HG03097 (cell line): ENCODE data around the gene ELF2.
A peak's percentile ranks its signal among the peaks of the same experiment; 100 is the strongest.
"Not testable (repeated sequence)": the region's sequence is repeated elsewhere in the genome, so short reads cannot be mapped to it uniquely, and the experiment has no call there.

Experiments
- ATAC-seq: cut with Tn5 transposase; IDR thresholded peaks from one replicate; pipeline ENCODE4 v1.9.1; 2021; ENCODE audit not compliant: unreplicated experiment, low FRiP score

Gene ELF2

GRCh38 chr4:139082750-139083606 is 94.0 kb downstream of the ELF2 start:
- peak; percentile 81 for ATAC-seq

- ATAC-seq: no peak
Observed at GRCh38 chr4:139078926-139079325, 98.1 kb downstream of the ELF2 start.

DNA sequence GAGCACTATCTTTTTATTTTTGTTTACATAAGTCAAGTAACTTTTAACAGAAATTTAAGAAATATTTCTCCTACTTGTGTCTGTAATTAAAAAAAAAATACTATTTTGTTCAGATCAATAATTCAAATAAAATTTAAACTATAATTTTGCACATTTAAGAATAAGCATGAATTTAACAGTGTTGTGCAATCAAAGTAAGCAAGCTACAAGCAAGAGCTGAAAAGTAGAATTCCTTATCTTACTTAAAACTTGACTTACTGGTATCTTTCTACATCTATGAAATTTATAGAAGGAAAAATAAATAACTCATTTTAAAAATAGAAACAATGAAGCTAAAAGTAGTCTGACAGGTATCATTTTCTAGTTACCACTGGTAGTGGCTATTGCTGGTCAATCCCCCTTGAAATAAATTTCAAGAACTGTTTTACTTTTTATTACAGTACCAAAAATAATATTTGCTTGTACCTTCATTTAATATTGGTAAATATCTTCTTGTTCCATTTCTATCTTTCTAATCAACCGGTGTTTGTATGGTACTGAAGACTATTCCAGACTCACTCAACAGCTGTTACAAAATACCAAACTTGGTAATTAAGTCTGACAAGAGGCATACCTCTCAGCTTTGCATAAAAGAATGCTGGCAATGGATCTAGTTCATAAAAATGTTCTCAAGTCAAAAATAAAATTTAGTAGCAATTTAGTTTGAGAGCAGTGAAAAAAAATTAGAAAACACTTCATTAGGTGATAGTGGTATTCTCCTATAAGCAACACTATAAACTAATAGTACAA is 99.3 kb downstream of the ELF2 start:
- ATAC-seq: no peak

DNA sequence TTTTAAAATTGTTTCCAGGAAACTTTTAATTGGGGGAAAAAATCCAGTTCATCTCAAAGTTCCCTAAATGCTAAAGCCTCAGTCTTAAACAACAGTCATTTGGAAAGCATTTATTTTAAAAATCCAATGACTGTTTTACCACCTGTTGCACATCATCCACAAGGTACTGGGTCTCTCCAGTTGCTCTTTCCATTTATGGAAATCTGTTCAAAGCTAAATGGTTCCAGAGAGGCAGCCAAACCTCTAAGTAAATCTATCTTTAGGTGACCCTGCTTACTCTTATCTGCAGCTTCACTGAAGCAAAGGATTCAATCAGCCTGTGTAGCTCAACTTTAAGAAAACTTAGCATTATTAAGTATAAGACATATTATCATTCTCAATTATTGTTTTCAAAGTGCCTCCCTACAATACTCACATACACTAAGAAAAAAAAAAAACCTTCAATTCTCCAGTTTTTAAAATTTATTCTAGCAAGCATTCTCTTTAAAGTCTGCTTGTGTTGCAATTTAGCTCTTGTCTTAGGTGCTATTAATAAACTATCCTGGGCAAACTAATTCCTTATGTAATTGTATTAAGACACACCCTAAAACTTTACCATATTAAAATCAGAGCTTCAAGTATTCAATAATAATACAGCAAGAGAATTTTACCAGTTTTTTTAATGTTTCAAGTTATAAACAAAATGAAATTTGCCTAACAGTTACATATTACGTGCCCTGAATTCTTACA is 100.8 kb downstream of the ELF2 start:
- ATAC-seq: no peak

- no peak for ATAC-seq
Observed at GRCh38 chr4:139060591-139060990, 116.4 kb downstream of the ELF2 start.

DNA sequence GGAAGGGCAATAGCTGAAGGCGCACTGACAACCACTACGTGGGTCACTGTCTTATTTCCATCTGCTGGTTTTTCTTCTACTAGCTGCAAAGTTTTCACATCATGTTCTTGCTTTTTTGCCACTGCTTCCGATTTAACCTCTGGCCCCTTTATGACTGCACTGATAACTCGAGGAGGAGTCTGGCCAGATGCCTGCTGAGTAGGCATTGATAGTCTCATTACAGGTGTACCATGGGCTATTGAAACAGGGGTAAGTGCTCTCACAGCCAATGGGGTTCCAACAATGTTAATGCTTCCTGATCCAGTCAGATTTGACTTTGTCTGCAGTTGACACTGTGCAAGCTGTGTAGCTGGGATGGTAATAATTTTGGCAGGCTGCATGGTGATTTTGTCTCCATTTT is 118.0 kb downstream of the ELF2 start:
- not testable (repeated sequence) for ATAC-seq

DNA sequence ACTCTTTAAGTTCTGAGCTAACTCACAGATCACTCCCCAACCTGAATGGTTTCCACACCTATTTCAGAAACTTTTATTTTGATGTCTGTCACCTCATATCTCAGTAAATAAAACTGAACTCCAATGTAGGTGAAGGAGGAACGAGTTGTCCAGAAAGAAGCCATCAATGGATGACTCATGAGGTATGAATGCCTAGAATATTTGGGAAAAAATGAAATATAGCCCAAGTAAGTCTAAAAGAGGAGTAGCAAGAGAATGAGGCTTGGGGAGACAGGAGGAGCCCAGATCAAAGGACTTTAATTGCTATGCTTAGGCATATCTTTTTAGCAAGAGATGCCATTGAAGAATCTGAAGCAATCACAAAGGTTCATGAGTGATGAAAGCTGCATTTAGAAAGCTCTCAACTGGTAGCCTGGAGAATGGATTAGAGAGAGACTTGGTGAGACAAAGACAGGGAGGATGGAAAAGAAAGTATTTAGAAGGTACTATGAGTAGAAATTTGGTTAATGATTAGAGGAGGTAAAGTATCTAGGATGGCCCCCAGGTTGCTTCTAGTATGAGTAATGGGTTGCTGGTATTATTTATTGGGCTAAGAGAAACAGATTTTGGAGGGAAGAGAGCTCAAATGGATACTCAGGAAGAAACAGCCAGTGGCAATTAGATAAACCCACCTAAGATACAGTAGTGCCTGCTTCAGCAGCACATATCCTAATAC is 122.1 kb downstream of the ELF2 start:
- no peak for ATAC-seq

- ATAC-seq: no peak
Observed at GRCh38 chr4:139053909-139054308, 123.1 kb downstream of the ELF2 start.

DNA sequence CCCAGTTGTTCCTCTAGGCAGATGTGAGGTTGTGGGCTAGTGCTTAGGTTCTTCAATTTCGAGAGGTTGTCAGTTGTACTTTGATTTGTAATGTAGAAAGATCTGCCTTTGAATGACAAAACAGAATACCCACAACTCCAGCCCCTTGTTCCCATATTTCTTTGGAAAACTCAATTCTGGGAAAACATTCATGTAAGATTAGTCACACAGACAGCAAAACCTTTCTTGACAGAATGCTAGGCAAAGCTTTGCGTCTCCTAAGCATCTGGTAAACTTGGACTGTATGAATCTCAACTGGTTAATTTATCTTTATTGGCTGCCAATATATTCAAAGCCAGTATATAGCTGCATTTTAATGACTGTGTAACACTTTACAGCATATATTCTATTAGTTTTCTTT is 126.6 kb downstream of the ELF2 start:
- ATAC-seq: no peak

DNA sequence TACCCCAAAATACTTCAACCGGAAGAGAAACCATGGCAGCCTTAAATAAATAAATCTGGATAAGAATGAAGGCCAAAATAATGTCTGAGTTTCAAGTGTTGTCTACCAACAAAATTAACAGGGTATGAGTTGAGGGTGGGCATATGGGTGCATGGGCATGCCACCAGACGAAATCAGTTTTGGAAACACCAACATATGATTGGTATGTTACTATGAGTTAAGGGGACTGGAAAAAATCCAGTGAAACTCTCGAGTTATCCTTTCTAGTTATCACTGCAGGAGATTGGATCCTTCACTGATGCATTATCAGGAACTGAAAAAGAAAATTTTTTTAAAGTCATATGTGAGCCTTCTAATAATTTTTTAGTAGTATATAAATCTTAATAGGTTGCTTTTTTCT is 129.0 kb downstream of the ELF2 start:
- no peak for ATAC-seq

DNA sequence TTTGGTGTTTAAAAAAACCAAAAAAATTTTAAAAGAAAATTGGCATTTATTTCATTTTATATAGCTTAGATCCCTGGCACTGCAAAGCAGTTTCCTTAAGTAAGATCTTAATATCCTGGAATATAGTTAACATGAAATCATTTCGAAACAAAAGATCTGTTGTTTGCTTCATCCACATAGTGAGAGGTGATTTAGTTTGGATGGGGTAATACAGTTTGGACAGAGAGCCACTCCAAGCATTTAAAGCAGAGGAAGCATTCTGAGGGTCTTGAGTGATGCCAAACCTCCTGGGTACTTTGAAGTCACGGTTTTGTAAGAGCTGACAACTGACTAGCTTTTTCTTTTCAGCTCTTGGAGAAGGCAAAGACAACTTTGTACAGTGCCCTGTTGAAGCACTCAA is 132.7 kb downstream of the ELF2 start:
- ATAC-seq: no peak

- ATAC-seq: no peak
Observed at GRCh38 chr4:139042981-139043460, 134.0 kb downstream of the ELF2 start.

GRCh38 chr4:139038874-139039443 is 138.1 kb downstream of the ELF2 start:
- no peak for ATAC-seq

DNA sequence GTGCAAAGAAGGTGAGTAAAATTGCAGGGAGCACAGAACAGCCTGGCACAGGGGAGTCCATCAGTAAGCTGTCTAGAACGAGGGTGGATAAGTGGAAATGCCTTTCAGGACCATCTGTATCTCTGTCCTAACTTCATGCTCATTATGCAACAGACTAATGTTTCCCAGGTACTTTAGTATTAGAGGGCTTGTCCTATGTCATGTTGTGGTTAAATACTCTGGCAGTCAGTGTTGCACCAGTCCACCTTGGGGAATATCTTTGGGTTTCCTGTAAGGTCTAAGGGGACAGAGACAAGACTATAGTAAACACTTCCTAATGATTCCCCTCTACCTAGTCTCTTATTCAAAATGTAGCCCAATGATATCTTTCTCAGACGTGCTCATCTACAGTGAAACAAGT is 140.1 kb downstream of the ELF2 start:
- no peak for ATAC-seq

DNA sequence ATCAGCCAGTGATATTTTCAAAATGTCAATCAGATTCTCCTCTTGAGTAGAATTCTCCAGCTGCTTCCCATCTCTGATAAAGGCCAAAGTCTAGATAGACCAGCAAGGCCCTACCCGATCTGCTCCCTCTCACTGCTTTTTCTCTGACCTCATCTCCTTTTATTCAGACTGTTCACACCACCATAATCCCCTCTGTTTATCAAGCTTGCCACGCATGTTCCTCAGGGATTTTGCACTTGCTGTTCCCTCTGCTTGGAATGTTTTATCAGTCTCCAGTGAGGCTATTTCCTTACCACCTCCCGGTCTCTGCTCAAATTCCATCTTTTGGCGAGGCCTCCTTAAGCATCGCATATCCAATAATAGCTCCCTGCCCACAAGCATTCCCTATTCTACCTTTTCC is 141.4 kb downstream of the ELF2 start:
- no peak for ATAC-seq

GRCh38 chr4:139030614-139031235 is 146.3 kb downstream of the ELF2 start:
- peak; percentile 72 for ATAC-seq

DNA sequence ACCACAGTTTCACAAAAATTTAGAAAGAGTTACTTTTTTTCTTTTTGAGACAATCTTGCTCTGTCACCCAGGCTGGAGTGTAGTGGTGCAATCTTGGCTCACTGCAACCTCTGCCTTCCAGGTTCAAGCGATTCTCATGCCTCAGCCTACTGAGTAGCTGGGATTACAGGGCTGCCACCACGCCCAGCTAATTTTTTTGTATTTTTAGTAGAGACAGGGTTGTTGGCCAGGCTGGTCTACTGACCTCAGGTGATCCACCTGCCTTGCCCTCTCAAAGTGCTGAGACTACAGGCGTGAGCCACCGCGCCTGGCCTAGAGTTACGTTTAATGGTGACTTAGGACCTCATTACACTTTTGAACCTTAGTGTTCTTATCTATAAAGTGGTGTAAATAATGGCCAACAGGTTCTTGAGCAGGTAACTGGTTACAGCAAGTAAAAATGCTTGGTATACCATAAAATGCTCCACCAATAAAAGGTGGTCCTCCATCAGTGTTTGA is 147.1 kb downstream of the ELF2 start:
- not testable (repeated sequence) for ATAC-seq

GRCh38 chr4:139028191-139028661 is 148.8 kb downstream of the ELF2 start:
- ATAC-seq: no peak

DNA sequence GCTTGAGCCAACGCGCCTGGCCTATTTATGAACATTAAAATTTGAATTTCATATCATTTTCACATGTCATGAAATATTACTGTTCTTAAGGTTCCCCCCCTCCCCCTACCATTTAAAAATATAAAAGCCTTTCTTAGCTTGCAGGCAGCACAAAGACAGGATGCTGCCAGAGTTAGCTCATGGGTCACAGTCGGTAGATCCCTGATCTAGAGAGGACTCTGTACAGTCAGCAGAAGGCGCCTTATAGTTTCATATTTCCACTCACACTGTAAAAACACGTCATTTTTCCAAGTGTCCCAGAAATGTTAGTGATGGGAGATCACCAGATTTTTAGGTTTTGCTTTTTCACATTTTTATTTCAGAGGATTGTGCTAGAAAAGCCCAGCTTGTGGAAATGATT is 149.2 kb downstream of the ELF2 start:
- no peak for ATAC-seq
